Prostate gland (tissue), 2 donors: Measurements from ENCODE around the gene ICOS.

Source experiments
- POLR2A ChIP-seq: fragments of 450-650 bp; IDR thresholded peaks from one replicate; pipeline ENCODE4 v1.6.1; 2016; ENCODE audit warnings: antibody characterized with exemption, mild to moderate bottlenecking
- POLR2AphosphoS5 ChIP-seq: sonication (generic); formaldehyde crosslinking; IDR thresholded peaks from one replicate; pipeline ENCODE4 v1.6.1; 2017; ENCODE audit warnings: antibody characterized with exemption
- TF ChIP-seq, protein P1 (sequence below), 4 experiments: fragments of 200-600 bp in 2 of 4; fragments of 450-650 bp in 2 of 4; sonication (generic) in 2 of 4; IDR thresholded peaks; 1 replicate in 3 of 4; 2 replicates in 1 of 4; pipeline ENCODE4 v1.5.1; 2016 to 2019; ENCODE audit warnings: antibody characterized with exemption in 4 of 4, mild to moderate bottlenecking in 2 of 4, moderate library complexity in 2 of 4

DNA sequence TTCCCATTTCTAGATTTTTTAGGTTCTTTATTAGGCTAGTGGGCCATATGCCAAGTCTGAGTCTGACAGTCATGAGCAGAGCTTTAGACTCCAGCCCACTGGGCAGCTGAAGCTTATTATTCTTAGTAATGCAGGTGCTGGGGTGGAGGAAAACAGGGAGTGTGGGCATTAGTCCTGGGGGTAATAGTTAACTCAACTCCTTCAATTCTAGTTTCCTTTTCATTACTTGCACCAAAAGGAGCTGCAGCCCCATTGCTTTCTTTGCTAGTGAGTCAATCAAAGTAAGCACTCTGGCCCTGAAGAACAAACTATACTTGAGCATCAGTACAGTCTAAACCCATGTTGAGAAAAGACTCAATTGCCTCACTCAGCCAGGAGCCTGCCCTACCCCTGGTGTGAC is 35.5 kb downstream of the ICOS start:
- TF ChIP-seq, protein P1, sequence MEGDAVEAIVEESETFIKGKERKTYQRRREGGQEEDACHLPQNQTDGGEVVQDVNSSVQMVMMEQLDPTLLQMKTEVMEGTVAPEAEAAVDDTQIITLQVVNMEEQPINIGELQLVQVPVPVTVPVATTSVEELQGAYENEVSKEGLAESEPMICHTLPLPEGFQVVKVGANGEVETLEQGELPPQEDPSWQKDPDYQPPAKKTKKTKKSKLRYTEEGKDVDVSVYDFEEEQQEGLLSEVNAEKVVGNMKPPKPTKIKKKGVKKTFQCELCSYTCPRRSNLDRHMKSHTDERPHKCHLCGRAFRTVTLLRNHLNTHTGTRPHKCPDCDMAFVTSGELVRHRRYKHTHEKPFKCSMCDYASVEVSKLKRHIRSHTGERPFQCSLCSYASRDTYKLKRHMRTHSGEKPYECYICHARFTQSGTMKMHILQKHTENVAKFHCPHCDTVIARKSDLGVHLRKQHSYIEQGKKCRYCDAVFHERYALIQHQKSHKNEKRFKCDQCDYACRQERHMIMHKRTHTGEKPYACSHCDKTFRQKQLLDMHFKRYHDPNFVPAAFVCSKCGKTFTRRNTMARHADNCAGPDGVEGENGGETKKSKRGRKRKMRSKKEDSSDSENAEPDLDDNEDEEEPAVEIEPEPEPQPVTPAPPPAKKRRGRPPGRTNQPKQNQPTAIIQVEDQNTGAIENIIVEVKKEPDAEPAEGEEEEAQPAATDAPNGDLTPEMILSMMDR (IDR thresholded peaks at IDR 0.05), result no peak
- TF ChIP-seq POLR2AphosphoS5 (no peak), POLR2A (no peak)
